OCI-LY3 (cell line): ENCODE measurements around the gene PEAK3.

Experiments
- H2AFZ ChIP-seq: fragments of 200-600, 300-600 bp; shearing (Covaris generic); 2 replicates; pipeline ENCODE4 v1.6.0; 2014; ENCODE audit warnings: antibody characterized with exemption, low read depth, low read length
- H3K27ac ChIP-seq: fragments of 200-600, 300-600 bp; sonication (generic); 2 replicates; pipeline ENCODE4 v1.5.1; 2014; ENCODE audit warnings: mild to moderate bottlenecking, low read length, moderate library complexity, mixed read lengths
- H3K27me3 ChIP-seq: fragments of 200-600, 300-600 bp; sonication (generic); 2 replicates; pipeline ENCODE4 v1.6.1; 2014; ENCODE audit warnings: low read depth, low read length, mixed read lengths
- H3K36me3 ChIP-seq: fragments of 200-600, 300-600 bp; sonication (generic); replicated peaks from 2 replicates; pipeline ENCODE3; 2014; ENCODE audit warnings: low read depth, low read length, mixed read lengths
- H3K4me1 ChIP-seq: fragments of 300-600, 200-600 bp; sonication (generic); 2 replicates; pipeline ENCODE4 v1.6.1; 2014; ENCODE audit warnings: low read length, mixed read lengths
- H3K4me2 ChIP-seq: fragments of 200-600, 300-600 bp; sonication (generic); 2 replicates; pipeline ENCODE4 v1.6.1; 2014; ENCODE audit warnings: low read length, mixed read lengths
- H3K4me3 ChIP-seq: fragments of 300-600, 200-600 bp; sonication (generic); 2 replicates; pipeline ENCODE4 v1.5.1; 2014; ENCODE audit warnings: antibody characterized with exemption, mild to moderate bottlenecking, low read length, moderate library complexity
- H3K79me2 ChIP-seq: fragments of 300-600, 200-600 bp; shearing (Covaris generic); 2 replicates; pipeline ENCODE4 v1.6.1; 2014; ENCODE audit warnings: mild to moderate bottlenecking, low read length, mixed read lengths
- H3K9ac ChIP-seq: fragments of 300-600, 200-600 bp; shearing (Covaris generic); 2 replicates; pipeline ENCODE4 v1.6.0; 2014; ENCODE audit warnings: mild to moderate bottlenecking, low read length, moderate library complexity
- H3K9me3 ChIP-seq: fragments of 200-600, 300-600 bp; shearing (Covaris generic); 2 replicates; pipeline ENCODE4 v1.6.1; 2014; ENCODE audit warnings: low read length, mixed read lengths; ENCODE audit not compliant: insufficient read depth
- H4K20me1 ChIP-seq: fragments of 200-600, 300-600 bp; sonication (generic); 2 replicates; pipeline ENCODE4 v1.6.1; 2016; ENCODE audit warnings: low read length, mixed read lengths; ENCODE audit not compliant: insufficient read depth
- EZH2phosphoT487 ChIP-seq: fragments of 200-600 bp; shearing (Covaris generic); IDR thresholded peaks from 2 replicates; pipeline ENCODE4 v1.6.1; 2018; ENCODE audit warnings: antibody characterized with exemption, mixed run types, low read depth
- TF ChIP-seq, protein P1 (sequence below): fragments of 200-600, 300-600 bp; sonication (generic); IDR thresholded peaks from 2 replicates; pipeline ENCODE4 v1.5.1; 2014; ENCODE audit warnings: antibody characterized with exemption, low read length, low read depth

The PEAK3 gene

GRCh38 chr19:2289714-2290435 lies 7.9 kb upstream of the PEAK3 start:
- Histone ChIP-seq H2AFZ (peak overlapping the region; percentile 68), H3K4me3 (peak overlapping the region; percentile 77), H3K4me1 (peaks cover 22% of the 10 kb centered on the region)

GRCh38 chr19:2288818-2289713 lies 7.1 kb upstream of the PEAK3 start:
- Histone ChIP-seq H3K9me3 (no peaks in the 10 kb centered on the region), H3K27ac (peak overlapping the region; percentile 50), H3K27me3 (peaks cover 26% of the 10 kb centered on the region), H3K79me2 (no peaks in the 10 kb centered on the region), H3K9ac (peak overlapping the region; percentile 68), H4K20me1 (no peaks in the 10 kb centered on the region), H3K4me3 (peak overlapping the region; percentile 77), H2AFZ (peak overlapping the region; percentile 31), H3K4me1 (peaks cover 22% of the 10 kb centered on the region), H3K36me3 (no peaks in the 10 kb centered on the region), H3K4me2 (peak overlapping the region; percentile 97)
- TF ChIP-seq EZH2phosphoT487: no peak
- TF ChIP-seq, protein P1, sequence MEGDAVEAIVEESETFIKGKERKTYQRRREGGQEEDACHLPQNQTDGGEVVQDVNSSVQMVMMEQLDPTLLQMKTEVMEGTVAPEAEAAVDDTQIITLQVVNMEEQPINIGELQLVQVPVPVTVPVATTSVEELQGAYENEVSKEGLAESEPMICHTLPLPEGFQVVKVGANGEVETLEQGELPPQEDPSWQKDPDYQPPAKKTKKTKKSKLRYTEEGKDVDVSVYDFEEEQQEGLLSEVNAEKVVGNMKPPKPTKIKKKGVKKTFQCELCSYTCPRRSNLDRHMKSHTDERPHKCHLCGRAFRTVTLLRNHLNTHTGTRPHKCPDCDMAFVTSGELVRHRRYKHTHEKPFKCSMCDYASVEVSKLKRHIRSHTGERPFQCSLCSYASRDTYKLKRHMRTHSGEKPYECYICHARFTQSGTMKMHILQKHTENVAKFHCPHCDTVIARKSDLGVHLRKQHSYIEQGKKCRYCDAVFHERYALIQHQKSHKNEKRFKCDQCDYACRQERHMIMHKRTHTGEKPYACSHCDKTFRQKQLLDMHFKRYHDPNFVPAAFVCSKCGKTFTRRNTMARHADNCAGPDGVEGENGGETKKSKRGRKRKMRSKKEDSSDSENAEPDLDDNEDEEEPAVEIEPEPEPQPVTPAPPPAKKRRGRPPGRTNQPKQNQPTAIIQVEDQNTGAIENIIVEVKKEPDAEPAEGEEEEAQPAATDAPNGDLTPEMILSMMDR: no peak

More at GRCh38 chr19:2289714-2290435, 7.9 kb upstream of the PEAK3 start:
- H3K27ac ChIP-seq: peak overlapping the region; percentile 50
- TF ChIP-seq, protein P1: no peak
- TF ChIP-seq EZH2phosphoT487: no peak
- peaks cover 26% of the 10 kb centered on the region for H3K27me3 ChIP-seq
- H3K79me2 ChIP-seq: no peaks in the 10 kb centered on the region
- H3K9me3 ChIP-seq: no peaks in the 10 kb centered on the region
- no peaks in the 10 kb centered on the region for H4K20me1 ChIP-seq
- no peaks in the 10 kb centered on the region for H3K36me3 ChIP-seq
- H3K4me2 ChIP-seq: peak overlapping the region; percentile 97
- peak overlapping the region; percentile 68 for H3K9ac ChIP-seq

DNA sequence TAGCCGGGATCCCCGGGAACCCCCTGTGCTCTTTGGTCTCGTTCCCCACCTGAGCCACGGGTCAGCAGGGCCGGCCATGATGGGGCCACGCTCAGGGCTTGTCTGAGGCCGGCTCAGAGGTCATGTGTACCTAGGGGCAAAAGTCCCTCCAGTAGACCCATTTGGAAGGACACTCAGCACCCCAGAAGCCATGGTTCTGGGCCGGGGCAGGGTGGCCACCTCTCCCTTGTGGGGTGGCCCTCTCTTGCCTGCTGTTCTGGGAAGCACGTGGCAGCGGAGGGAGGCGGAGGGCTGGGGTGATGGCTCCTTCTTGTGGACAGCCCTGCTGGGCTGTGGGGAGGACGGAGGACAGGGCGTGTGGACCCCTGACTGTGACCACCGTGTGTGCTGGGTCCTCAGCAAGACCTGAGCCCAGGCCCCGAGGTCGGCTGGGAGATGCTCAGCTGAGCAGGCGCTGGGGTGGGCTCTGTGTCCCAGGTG lies 6.4 kb upstream of the PEAK3 start:
- H4K20me1 ChIP-seq: no peaks in the 10 kb centered on the region
- H3K4me1 ChIP-seq: peaks cover 22% of the 10 kb centered on the region
- H3K4me2 ChIP-seq: no peak overlapping the region
- H3K27me3 ChIP-seq: peaks cover 26% of the 10 kb centered on the region
- H3K9ac ChIP-seq: no peak overlapping the region
- H3K27ac ChIP-seq: no peak overlapping the region
- TF ChIP-seq, protein P1: no peak
- no peak for TF ChIP-seq EZH2phosphoT487
- H3K36me3 ChIP-seq: no peaks in the 10 kb centered on the region
- H3K4me3 ChIP-seq: no peak overlapping the region
- H3K9me3 ChIP-seq: no peaks in the 10 kb centered on the region
- no peak overlapping the region for H2AFZ ChIP-seq
- no peaks in the 10 kb centered on the region for H3K79me2 ChIP-seq
